T-cell (primary cell): ENCODE measurements around the gene ALKBH8. TPM values are rescaled to one million over a fixed set of nuclear protein-coding genes. Genes with fewer than 3 reads are reported as not detected.

Experiments used
- ATAC-seq, 4 experiments: fragments of 200-7000 bp in 3 of 4; fragments of 150-1000 bp in 1 of 4; cut with Tn5 transposase; replicated peaks in 1 of 4; 1 replicate in 3 of 4; 2 replicates in 1 of 4; pipeline ENCODE4 v1.10.0; 2021; ENCODE audit warnings: moderate library complexity in 3 of 4, mild to moderate bottlenecking in 2 of 4, moderate number of reproducible peaks in 1 of 4
- CTCF ChIA-PET, 2 donors: fragments of 300-600 bp; sonication (Branson Sonifier 250); formaldehyde crosslinking; loops; one replicate each; lab custom pipeline; 2022; ENCODE audit warnings: antibody characterized with exemption in 2 of 2; lab: Charles Lee
- POLR2A ChIA-PET, 2 donors: fragments of 300-600 bp; sonication (Branson Sonifier 250); formaldehyde crosslinking; loops; one replicate each; lab custom pipeline; 2022; ENCODE audit warnings: antibody characterized with exemption in 2 of 2; lab: Charles Lee
- DNase-seq, 35 experiments: peaks; one replicate each; pipeline versions ENCODE4 v3.0.0 to v3.0.0-alpha.2; 2013 to 2023
- H3K27ac ChIP-seq: one replicate; pipeline ENCODE4 v1.5.1; 2013; ENCODE audit warnings: low read length
- H3K27me3 ChIP-seq, 2 experiments: replicated peaks in 1 of 2; 1 replicate in 1 of 2; 2 replicates in 1 of 2; pipeline versions ENCODE4 v1.6.1 to v1.7.0; 2013; ENCODE audit warnings: low read length in 1 of 2, mixed read lengths in 1 of 2; ENCODE audit not compliant: control insufficient read depth in 2 of 2, insufficient read depth in 2 of 2; ENCODE audit errors: extremely low read depth in 1 of 2
- H3K36me3 ChIP-seq, 2 donors: 1 replicate in 1 of 2; 2 replicates in 1 of 2; pipeline versions ENCODE4 v1.6.1 to v1.7.0; 2013; ENCODE audit warnings: low read length in 1 of 2; ENCODE audit not compliant: control insufficient read depth in 2 of 2, insufficient read depth in 1 of 2; ENCODE audit errors: extremely low read depth in 1 of 2
- H3K4me1 ChIP-seq, 2 experiments: 1 replicate in 1 of 2; 2 replicates in 1 of 2; pipeline versions ENCODE4 v1.6.1 to v1.7.0; 2013; ENCODE audit warnings: low read length in 2 of 2, mixed read lengths in 1 of 2; ENCODE audit not compliant: insufficient read depth in 2 of 2, control insufficient read depth in 1 of 2; ENCODE audit errors: extremely low read depth in 1 of 2
- H3K4me3 ChIP-seq, 2 donors: 1 replicate in 1 of 2; 2 replicates in 1 of 2; pipeline versions ENCODE4 v1.5.1 to v1.7.0; 2013; ENCODE audit warnings: mild to moderate bottlenecking in 2 of 2, low read length in 1 of 2, moderate library complexity in 1 of 2; ENCODE audit not compliant: control insufficient read depth in 1 of 2; ENCODE audit errors: extremely low read depth in 1 of 2
- H3K9me3 ChIP-seq: 2 replicates; pipeline ENCODE4 v1.7.0; 2013
- H3K27ac Mint-ChIP-seq, 2 donors: one replicate each; pipeline ENCODE4 v1.8.0; 2020 to 2021; ENCODE audit warnings: mild to moderate bottlenecking in 2 of 2, mixed read lengths in 2 of 2
- H3K27me3 Mint-ChIP-seq, 2 donors: one replicate each; pipeline ENCODE4 v1.8.0; 2021 to 2022; ENCODE audit warnings: mixed read lengths in 2 of 2
- H3K36me3 Mint-ChIP-seq: one replicate; pipeline ENCODE4 v1.8.0; 2021; ENCODE audit warnings: mixed read lengths
- H3K4me1 Mint-ChIP-seq, 3 donors: one replicate each; pipeline ENCODE4 v1.8.0; 2020 to 2022; ENCODE audit warnings: mixed read lengths in 3 of 3, mild to moderate bottlenecking in 1 of 3
- H3K4me3 Mint-ChIP-seq, 3 donors: one replicate each; pipeline ENCODE4 v1.8.0; 2020 to 2022; ENCODE audit warnings: mild to moderate bottlenecking in 3 of 3, mixed read lengths in 3 of 3, moderate library complexity in 3 of 3
- H3K9me3 Mint-ChIP-seq, 3 donors: one replicate each; pipeline ENCODE4 v1.8.0; 2020 to 2022; ENCODE audit warnings: mixed read lengths in 3 of 3
- WGBS: methylation state at CpG from one replicate; pipeline ENCODE4 v1.1.5; 2013; ENCODE audit warnings: missing lambda C conversion rate; ENCODE audit not compliant: insufficient coverage; 5-methylcytosine and 5-hydroxymethylcytosine counted together
- total RNA-seq, 35 experiments: library from RNA in 6 of 35; stranded (reverse) in 6 of 35; fragments of 120-200 nt in 1 of 35; gene quantifications; one replicate each; pipeline versions ENCODE4 v1.2.1 to v1.2.4 and lab custom pipeline; 2013 to 2026

The ALKBH8 gene
- total RNA-seq, 5 donors from 2014 or later (not counting 1 experiment from before 2014, with no cell fraction given): 11.6 to 15.4 (median 12.4) TPM

- no peaks in the 10 kb centered on the region for H3K4me1 ChIP-seq
- WGBS: no CpG with 5 or more reads among the region's 2 CpGs
- ATAC-seq (no peak), DNase-seq (no peak)
- no peaks in the 10 kb centered on the region for H3K36me3 Mint-ChIP-seq
- H3K4me3 Mint-ChIP-seq: no peak overlapping the region
- no peak overlapping the region for H3K27ac Mint-ChIP-seq
- peaks cover 2 to 8% of the 10 kb centered on the region in 2 donors for H3K27me3 Mint-ChIP-seq
- no peaks in the 10 kb centered on the region for H3K4me1 Mint-ChIP-seq
- no peak overlapping the region for H3K27ac ChIP-seq
- ChIA-PET CTCF (no interaction called here), POLR2A (no interaction called here)
- H3K36me3 ChIP-seq: no peaks in the 10 kb centered on the region
- no peak overlapping the region for H3K4me3 ChIP-seq
- H3K27me3 ChIP-seq: peaks cover 2 to 3% of the 10 kb centered on the region in 2 experiments
- no peaks in the 10 kb centered on the region for H3K9me3 ChIP-seq
- H3K9me3 Mint-ChIP-seq: peaks cover 0 to 4% (median 0%) of the 10 kb centered on the region in 3 donors
Observed at GRCh38 chr11:107490836-107491235, 74.7 kb downstream of the ALKBH8 start.

- H3K4me1 Mint-ChIP-seq: no peaks in the 10 kb centered on the region
- H3K4me3 ChIP-seq: no peak overlapping the region
- ATAC-seq: no peak
- peaks cover 0 to 3% of the 10 kb centered on the region in 2 experiments for H3K27me3 ChIP-seq
- no peaks in the 10 kb centered on the region for H3K9me3 ChIP-seq
- H3K9me3 Mint-ChIP-seq: no peaks in the 10 kb centered on the region
- no peak overlapping the region for H3K4me3 Mint-ChIP-seq
- no peak overlapping the region for H3K27ac Mint-ChIP-seq
- no peak overlapping the region for H3K27ac ChIP-seq
- H3K27me3 Mint-ChIP-seq: peaks cover 23 to 28% of the 10 kb centered on the region in 2 donors
- CTCF ChIA-PET: no interaction called here
- no peaks in the 10 kb centered on the region for H3K36me3 ChIP-seq
- POLR2A ChIA-PET: no interaction called here
- no peaks in the 10 kb centered on the region for H3K36me3 Mint-ChIP-seq
- no peak for DNase-seq
- no peaks in the 10 kb centered on the region for H3K4me1 ChIP-seq
Observed at GRCh38 chr11:107482234-107482633, 83.3 kb downstream of the ALKBH8 start.

- Mint-ChIP-seq H3K4me1 (no peaks in the 10 kb centered on the region), H3K27me3 (peaks cover 37 to 46% of the 10 kb centered on the region in 2 donors), H3K9me3 (no peaks in the 10 kb centered on the region), H3K4me3 (no peak overlapping the region), H3K27ac (no peak overlapping the region), H3K36me3 (no peaks in the 10 kb centered on the region)
- POLR2A ChIA-PET: no interaction called here
- ATAC-seq (no peak), DNase-seq (no peak)
- CTCF ChIA-PET: no interaction called here
- Histone ChIP-seq H3K4me3 (no peak overlapping the region), H3K27ac (no peak overlapping the region), H3K4me1 (no peaks in the 10 kb centered on the region), H3K9me3 (no peaks in the 10 kb centered on the region), H3K36me3 (no peaks in the 10 kb centered on the region), H3K27me3 (peaks cover 0 to 3% of the 10 kb centered on the region in 2 experiments)
Observed at GRCh38 chr11:107478922-107479321, 86.6 kb downstream of the ALKBH8 start.

GRCh38 chr11:107477820-107478219 lies 87.7 kb downstream of the ALKBH8 start:
- ATAC-seq: no peak
- Histone ChIP-seq H3K9me3 (no peaks in the 10 kb centered on the region), H3K27ac (no peak overlapping the region), H3K27me3 (peaks cover 0 to 3% of the 10 kb centered on the region in 2 experiments), H3K4me1 (no peaks in the 10 kb centered on the region), H3K36me3 (no peaks in the 10 kb centered on the region), H3K4me3 (no peak overlapping the region)
- H3K27me3 Mint-ChIP-seq: peaks cover 37 to 50% of the 10 kb centered on the region in 2 donors
- H3K4me1 Mint-ChIP-seq: no peaks in the 10 kb centered on the region
- no peaks in the 10 kb centered on the region for H3K36me3 Mint-ChIP-seq
- no CpG with 5 or more reads among the region's 3 CpGs for WGBS
- H3K9me3 Mint-ChIP-seq: no peaks in the 10 kb centered on the region
- H3K27ac Mint-ChIP-seq: no peak overlapping the region
- no peak overlapping the region for H3K4me3 Mint-ChIP-seq
- CTCF ChIA-PET: no interaction called here
- DNase-seq: no peak
- POLR2A ChIA-PET: interaction anchor here in 1 of 2 donors (0.6 kb wide), 1 partner anchor 42 kb away, joined by 3 read pairs; no protein-coding TSS in a partner anchor

- no peak for ATAC-seq
- peaks cover 0 to 4% of the 10 kb centered on the region in 2 experiments for H3K27me3 ChIP-seq
- CTCF ChIA-PET: no interaction called here
Observed at GRCh38 chr11:107473792-107474191, 91.7 kb downstream of the ALKBH8 start.

GRCh38 chr11:107472966-107473365 lies 92.6 kb downstream of the ALKBH8 start:
- Mint-ChIP-seq H3K4me1 (no peaks in the 10 kb centered on the region), H3K27ac (no peak overlapping the region), H3K9me3 (no peaks in the 10 kb centered on the region), H3K4me3 (no peak overlapping the region), H3K27me3 (peaks cover 46 to 69% of the 10 kb centered on the region in 2 donors), H3K36me3 (no peaks in the 10 kb centered on the region)
- H3K27me3 ChIP-seq: peaks cover 2 to 4% of the 10 kb centered on the region in 2 experiments
- no peak overlapping the region for H3K27ac ChIP-seq
- no peaks in the 10 kb centered on the region for H3K4me1 ChIP-seq
- ChIA-PET POLR2A (no interaction called here), CTCF (no interaction called here)
- H3K9me3 ChIP-seq: no peaks in the 10 kb centered on the region
- DNase-seq (no peak), ATAC-seq (no peak)
- H3K36me3 ChIP-seq: no peaks in the 10 kb centered on the region
- no peak overlapping the region for H3K4me3 ChIP-seq
- WGBS: no CpG with 5 or more reads among the region's 1 CpG

More at GRCh38 chr11:107473792-107474191, 91.7 kb downstream of the ALKBH8 start:
- Mint-ChIP-seq H3K36me3 (no peaks in the 10 kb centered on the region), H3K9me3 (no peaks in the 10 kb centered on the region), H3K4me1 (no peaks in the 10 kb centered on the region), H3K4me3 (no peak overlapping the region), H3K27me3 (peaks cover 45 to 68% of the 10 kb centered on the region in 2 donors), H3K27ac (no peak overlapping the region)
- H3K4me1 ChIP-seq: no peaks in the 10 kb centered on the region
- WGBS: 80% methylated on average over 1 of the region's 3 CpGs
- POLR2A ChIA-PET: no interaction called here
- no peak overlapping the region for H3K4me3 ChIP-seq
- no peaks in the 10 kb centered on the region for H3K36me3 ChIP-seq
- no peak overlapping the region for H3K27ac ChIP-seq
- no peak for DNase-seq
- no peaks in the 10 kb centered on the region for H3K9me3 ChIP-seq

GRCh38 chr11:107468596-107468995 lies 96.9 kb downstream of the ALKBH8 start:
- Histone ChIP-seq H3K4me1 (no peaks in the 10 kb centered on the region), H3K9me3 (no peaks in the 10 kb centered on the region), H3K27ac (no peak overlapping the region), H3K36me3 (no peaks in the 10 kb centered on the region), H3K27me3 (peaks cover 2 to 14% of the 10 kb centered on the region in 2 experiments), H3K4me3 (no peak overlapping the region)
- ChIA-PET CTCF (no interaction called here), POLR2A (no interaction called here)
- ATAC-seq (no peak), DNase-seq (no peak)
- peaks cover 4% of the 10 kb centered on the region in 3 donors for H3K9me3 Mint-ChIP-seq
- no peaks in the 10 kb centered on the region for H3K4me1 Mint-ChIP-seq
- no peak overlapping the region for H3K4me3 Mint-ChIP-seq
- peaks cover 37 to 48% of the 10 kb centered on the region in 2 donors for H3K27me3 Mint-ChIP-seq
- whole genome bisulfite sequencing: 83% methylated on average over 1 of the region's 3 CpGs
- no peak overlapping the region for H3K27ac Mint-ChIP-seq
- peaks cover 4% of the 10 kb centered on the region for H3K36me3 Mint-ChIP-seq
